Measurements from ENCODE around the gene SARNP. TPM values are rescaled to one million over a fixed set of nuclear protein-coding genes. Genes with fewer than 3 reads are reported as not detected.

SARNP gene
- total RNA-seq, 2 experiments from 2014 or later = 86.1 to 92.0 TPM

GRCh38 chr12:55720071-55720564, 97.4 kb downstream of the SARNP start, which contains the start of gene RDH5:
Gene RDH5 (plus strand): TSS chr12:55720393. CDS start chr12:55721185, 792 bp downstream.
- peaks cover 31% of the 10 kb centered on the region for H3K4me1 ChIP-seq (ENCODE audit: insufficient read depth, low read length, poor library complexity, severe bottlenecking)
- H3K4me2 ChIP-seq (ENCODE audit: low read length) = no peak within 1 kb of the TSS
- ChIA-PET POLR2A (interaction anchor here (1.1 kb wide), 1 partner anchor 46 kb away, joined by 4 read pairs; no protein-coding TSS in a partner anchor), CTCF (ENCODE audit: unreplicated experiment) (interaction anchor here (0.9 kb wide), 2 partner anchors 19 to 63 kb away, joined by 3 read pairs; no protein-coding TSS in a partner anchor)
- DNase-seq (ENCODE audit: low spot score) = no peak
- no peaks in the 10 kb centered on the region for H3K9me3 ChIP-seq (ENCODE audit: low read length)
- H3K4me3 ChIP-seq (ENCODE audit: low read depth, low read length, poor library complexity, severe bottlenecking) = no peak within 1 kb of the TSS
- H3K27ac ChIP-seq (ENCODE audit: low read depth, low read length, poor library complexity, severe bottlenecking) = no peak within 1 kb of the TSS
- H4K20me1 ChIP-seq (ENCODE audit: insufficient read depth, low read length) = no peaks in the 10 kb centered on the region
- H3K9me2 ChIP-seq (ENCODE audit: insufficient read depth, low read length) = no peaks in the 10 kb centered on the region
- TF ChIP-seq CTCF (conservative IDR thresholded peaks at IDR 0.05; ENCODE audit: low read length) (no peak), EZH2phosphoT487 (IDR thresholded peaks at IDR 0.05; ENCODE audit: borderline replicate concordance, low read depth, low read length) (no peak)
- intact Hi-C loops (cut with micrococcal nuclease; ENCODE audit: unreplicated experiment) = no loop called here
- H3K79me2 ChIP-seq (ENCODE audit: insufficient read depth, low read depth, low read length) = peaks cover 16% of the 10 kb centered on the region; the same call in 1 of the 2 replicates
- H2AFZ ChIP-seq (ENCODE audit: low read length) = no peak within 1 kb of the TSS
- BruUV-seq (replicated peaks) = no TSS peak
- H3K36me3 ChIP-seq (ENCODE audit: insufficient read depth, low read length) = peaks cover 56% of the 10 kb centered on the region

GRCh38 chr12:55719371-55719770, 98.2 kb downstream of the SARNP start:
- H3K27ac ChIP-seq (ENCODE audit: low read depth, low read length, poor library complexity, severe bottlenecking) = no peak overlapping the region
- H3K9me2 ChIP-seq (ENCODE audit: insufficient read depth, low read length) = no peaks in the 10 kb centered on the region
- no peak for DNase-seq (ENCODE audit: low spot score)
- no peaks in the 10 kb centered on the region for H4K20me1 ChIP-seq (ENCODE audit: insufficient read depth, low read length)
- TF ChIP-seq EZH2phosphoT487 (IDR thresholded peaks at IDR 0.05; ENCODE audit: borderline replicate concordance, low read depth, low read length) (no peak), CTCF (conservative IDR thresholded peaks at IDR 0.05; ENCODE audit: low read length) (no peak)
- ChIA-PET POLR2A (interaction anchor here (0.7 to 1.1 kb wide), 2 partner anchors 15 to 46 kb away, joined by 4 read pairs; no protein-coding TSS in a partner anchor), CTCF (ENCODE audit: unreplicated experiment) (interaction anchor here (0.6 to 0.9 kb wide), 3 partner anchors 20 to 471 kb away, joined by 3 to 4 read pairs (median 3); no protein-coding TSS in a partner anchor)
- H3K4me1 ChIP-seq (ENCODE audit: insufficient read depth, low read length, poor library complexity, severe bottlenecking) = peaks cover 28% of the 10 kb centered on the region
- H3K4me2 ChIP-seq (ENCODE audit: low read length) = no peak overlapping the region
- H3K36me3 ChIP-seq (ENCODE audit: insufficient read depth, low read length) = peaks cover 50% of the 10 kb centered on the region
- peaks cover 16% of the 10 kb centered on the region; the same call in 1 of the 2 replicates for H3K79me2 ChIP-seq (ENCODE audit: insufficient read depth, low read depth, low read length)
- H3K4me3 ChIP-seq (ENCODE audit: low read depth, low read length, poor library complexity, severe bottlenecking) = no peak overlapping the region
- intact Hi-C loops (cut with micrococcal nuclease; ENCODE audit: unreplicated experiment) = loop anchor here (5.0 kb wide), 1 partner anchor 47 kb away; no protein-coding TSS in a partner anchor
- H2AFZ ChIP-seq (ENCODE audit: low read length) = no peak overlapping the region
- no TSS peak for BruUV-seq (replicated peaks)
- H3K9me3 ChIP-seq (ENCODE audit: low read length) = no peaks in the 10 kb centered on the region
